Epithelial cell of proximal tubule (primary cell): ENCODE measurements around the gene RNF14. TPM values are rescaled to one million over a fixed set of nuclear protein-coding genes. Genes with fewer than 3 reads are reported as not detected.
A peak's percentile ranks its signal among the peaks of the same experiment; 100 is the strongest.
"Not testable (repeated sequence)": the region's sequence is repeated elsewhere in the genome, so short reads cannot be mapped to it uniquely, and the experiment has no call there.

ENCODE experiments used
- DNase-seq: peaks from one replicate; pipeline ENCODE4 v3.0.0-alpha.2; 2011; ENCODE audit warnings: low read depth
- H3K4me3 ChIP-seq: 2 replicates; pipeline ENCODE4 v1.5.1; 2011; ENCODE audit warnings: low read depth, mild to moderate bottlenecking, low read length
- total RNA-seq: library from RNA; depleted of rRNA; stranded (reverse); fragments of >200 nt; gene quantifications from 2 replicates; pipeline ENCODE4 v1.2.3, GENCODE V29; 2015
- TF ChIP-seq, protein P1 (sequence below): conservative IDR thresholded peaks from 2 replicates; pipeline ENCODE4 v1.5.1; 2012; ENCODE audit warnings: low read depth, mild to moderate bottlenecking, low read length

The RNF14 gene
- total RNA-seq, 1 donor from 2014 or later, result 58.4 TPM

DNA sequence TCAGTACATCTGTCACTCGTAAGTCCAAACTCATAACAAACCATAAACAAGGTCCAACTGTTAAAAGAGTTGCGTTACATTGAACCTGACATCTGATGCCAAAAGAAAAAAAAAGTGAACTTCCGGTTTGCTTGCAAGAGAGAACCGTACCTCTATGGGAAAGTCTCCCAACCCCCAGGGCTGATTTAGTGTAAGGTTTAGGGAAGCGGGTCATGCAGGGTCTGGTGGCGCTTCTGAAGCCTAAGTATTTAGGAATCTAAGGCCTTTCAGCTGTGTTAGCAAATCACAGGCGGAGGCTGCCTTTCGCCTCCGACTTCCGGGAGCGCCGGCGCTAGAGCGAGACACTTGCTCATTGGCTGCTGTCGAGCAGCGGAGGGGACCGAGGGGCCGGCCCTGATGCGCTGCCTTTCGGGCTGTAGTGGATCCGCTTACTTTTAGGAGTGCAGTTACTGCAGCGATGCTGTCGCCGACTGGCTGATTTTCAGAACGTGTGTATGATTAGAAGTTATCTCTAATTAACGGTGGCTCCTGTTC lies 55.9 kb downstream of the RNF14 start:
- TF ChIP-seq, protein P1, sequence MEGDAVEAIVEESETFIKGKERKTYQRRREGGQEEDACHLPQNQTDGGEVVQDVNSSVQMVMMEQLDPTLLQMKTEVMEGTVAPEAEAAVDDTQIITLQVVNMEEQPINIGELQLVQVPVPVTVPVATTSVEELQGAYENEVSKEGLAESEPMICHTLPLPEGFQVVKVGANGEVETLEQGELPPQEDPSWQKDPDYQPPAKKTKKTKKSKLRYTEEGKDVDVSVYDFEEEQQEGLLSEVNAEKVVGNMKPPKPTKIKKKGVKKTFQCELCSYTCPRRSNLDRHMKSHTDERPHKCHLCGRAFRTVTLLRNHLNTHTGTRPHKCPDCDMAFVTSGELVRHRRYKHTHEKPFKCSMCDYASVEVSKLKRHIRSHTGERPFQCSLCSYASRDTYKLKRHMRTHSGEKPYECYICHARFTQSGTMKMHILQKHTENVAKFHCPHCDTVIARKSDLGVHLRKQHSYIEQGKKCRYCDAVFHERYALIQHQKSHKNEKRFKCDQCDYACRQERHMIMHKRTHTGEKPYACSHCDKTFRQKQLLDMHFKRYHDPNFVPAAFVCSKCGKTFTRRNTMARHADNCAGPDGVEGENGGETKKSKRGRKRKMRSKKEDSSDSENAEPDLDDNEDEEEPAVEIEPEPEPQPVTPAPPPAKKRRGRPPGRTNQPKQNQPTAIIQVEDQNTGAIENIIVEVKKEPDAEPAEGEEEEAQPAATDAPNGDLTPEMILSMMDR, result no peak
- DNase-seq, result no peak
- peak overlapping the region; percentile 53 for H3K4me3 ChIP-seq

DNA sequence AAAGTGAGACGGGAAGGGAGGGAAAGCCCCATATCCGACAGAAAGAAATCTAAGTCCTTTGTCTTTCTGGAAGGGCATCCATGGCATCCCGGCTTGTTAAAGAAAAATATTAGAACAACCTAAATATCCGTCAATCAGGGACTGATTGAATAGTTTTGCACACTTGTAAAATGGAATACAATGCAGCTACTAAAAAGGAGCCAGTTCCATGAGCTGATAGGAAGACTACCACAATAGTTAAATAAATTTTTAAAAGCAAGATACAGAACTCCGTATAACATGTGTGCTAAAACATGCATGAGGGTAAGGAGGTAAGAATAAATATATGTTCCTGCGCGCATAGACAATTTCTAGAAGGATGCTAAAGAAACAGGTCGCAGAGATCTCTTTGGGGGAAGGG lies 56.7 kb downstream of the RNF14 start:
- no peak for DNase-seq
- TF ChIP-seq, protein P1, result no peak
- H3K4me3 ChIP-seq, result peak overlapping the region; percentile 53

GRCh38 chr5:142032150-142032549 lies 63.2 kb downstream of the RNF14 start:
- DNase-seq, result no peak
- no peak overlapping the region for H3K4me3 ChIP-seq
- TF ChIP-seq, protein P1, result no peak

DNA sequence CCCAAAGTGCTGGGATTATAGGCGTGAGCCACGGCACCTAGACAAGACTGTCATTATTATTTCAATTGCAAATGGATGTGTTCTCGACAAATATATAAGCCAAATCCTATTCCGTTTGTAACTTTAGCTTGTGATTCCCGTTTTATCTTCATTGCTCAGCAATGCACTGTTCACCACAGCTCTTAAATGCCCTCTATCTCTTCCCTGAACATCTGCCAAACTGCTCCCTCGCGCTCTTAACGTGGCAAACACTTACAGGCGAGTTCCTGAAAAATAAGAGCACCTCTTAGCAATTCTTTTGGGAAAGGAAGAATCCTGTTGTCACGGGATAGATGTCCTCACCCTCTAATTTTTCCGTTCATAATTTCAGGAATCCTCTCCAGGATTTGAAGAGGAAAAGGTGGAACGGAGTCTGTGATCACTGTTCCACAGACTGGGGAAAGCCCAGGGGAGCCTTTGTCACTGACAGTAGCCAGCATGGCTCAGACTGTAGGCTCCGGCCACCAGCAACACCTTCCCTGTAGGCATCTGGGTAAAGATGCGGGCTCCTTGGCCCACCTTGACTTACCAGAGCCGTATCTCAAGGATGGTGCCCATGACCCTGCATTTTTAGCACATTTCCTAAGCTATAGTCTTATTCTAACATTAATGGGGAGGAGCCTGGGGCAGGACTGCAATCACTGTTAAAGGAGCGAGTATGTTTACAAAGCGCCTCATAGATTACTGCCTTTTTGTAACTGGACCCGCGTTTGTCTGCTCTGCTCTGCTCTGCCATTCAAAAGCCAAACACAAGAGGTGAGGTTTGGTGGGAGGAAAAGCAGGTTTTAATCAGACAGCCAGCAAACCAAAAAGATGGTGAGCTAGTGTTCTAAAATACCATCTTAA lies 64.1 kb downstream of the RNF14 start:
- TF ChIP-seq, protein P1, result no peak
- no peak for DNase-seq
- H3K4me3 ChIP-seq, result no peak overlapping the region

DNA sequence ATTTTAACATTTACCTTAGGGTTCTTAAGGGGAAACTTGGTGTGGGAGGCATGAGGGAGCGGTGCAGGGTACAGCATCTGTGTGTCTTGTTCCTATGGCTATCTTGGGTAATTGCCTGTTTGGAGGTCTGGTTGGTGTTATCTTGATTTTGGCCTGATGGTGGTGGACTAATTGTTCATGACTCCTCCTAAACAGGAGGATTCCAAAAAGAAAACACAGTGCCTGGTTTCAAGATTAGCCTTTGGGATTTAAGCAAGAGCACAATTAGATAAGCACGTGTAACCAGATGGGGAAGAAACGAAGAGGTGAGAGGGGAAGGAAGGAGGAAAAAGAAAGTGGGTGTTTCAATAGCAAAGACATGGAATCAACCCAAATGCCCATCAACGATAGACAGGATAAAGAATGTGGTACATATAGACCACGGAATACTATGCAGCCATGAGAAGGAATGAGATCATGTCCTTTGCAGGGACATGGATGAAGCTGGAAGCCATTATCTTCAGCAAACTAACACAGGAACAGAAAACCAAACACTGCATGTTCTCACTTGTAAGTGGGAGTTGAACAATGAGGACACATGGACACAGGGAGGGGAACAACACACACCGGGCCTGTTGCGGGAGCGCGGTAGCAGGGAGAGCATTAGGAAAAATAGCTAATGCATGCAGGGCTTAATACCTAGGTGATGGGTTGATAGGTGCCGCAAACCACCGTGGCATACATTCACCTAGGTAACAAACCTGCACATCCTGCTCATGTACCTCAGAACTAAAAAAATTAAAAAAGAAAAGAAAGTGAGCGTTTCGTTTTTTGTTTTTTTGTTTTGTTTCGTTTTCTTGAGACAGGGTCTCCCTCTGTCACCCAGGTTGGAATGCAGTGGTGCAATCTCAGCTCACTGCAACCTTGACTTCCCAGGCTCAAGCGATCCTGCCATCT lies 65.0 kb downstream of the RNF14 start:
- not testable (repeated sequence) for H3K4me3 ChIP-seq, DNase-seq

GRCh38 chr5:142034994-142035393 lies 66.1 kb downstream of the RNF14 start:
- TF ChIP-seq, protein P1, result no peak
- H3K4me3 ChIP-seq, result no peak overlapping the region
- DNase-seq, result no peak

DNA sequence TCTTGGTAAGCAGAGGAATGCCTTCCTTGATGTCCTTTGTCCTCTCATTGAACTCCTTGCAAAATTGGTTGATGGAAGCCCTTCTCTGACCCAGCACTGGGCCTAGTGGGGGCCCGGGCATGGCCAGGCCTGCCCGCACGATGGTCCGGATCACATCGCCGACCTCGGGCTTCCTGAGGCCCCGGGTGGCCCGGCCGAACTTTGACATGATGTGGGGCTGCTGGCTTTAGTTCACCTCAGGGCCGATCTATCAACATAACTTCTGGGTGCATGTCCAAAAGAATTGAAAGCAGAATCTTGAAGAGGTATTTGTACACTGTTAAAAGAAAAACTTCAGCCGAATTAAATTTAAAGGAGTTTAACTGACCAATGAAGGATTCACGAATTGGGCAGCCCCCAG lies 68.0 kb downstream of the RNF14 start:
- no peak for DNase-seq
- TF ChIP-seq, protein P1, result no peak
- H3K4me3 ChIP-seq, result no peak overlapping the region

GRCh38 chr5:142037599-142037998 lies 68.7 kb downstream of the RNF14 start:
- DNase-seq, H3K4me3 ChIP-seq: not testable (repeated sequence)
